NOMO-1 treated with dmso at 0.1 percent for 144 hours (cell line): ENCODE measurements around the gene DPYSL5.
"Not testable (repeated sequence)": the region's sequence is repeated elsewhere in the genome, so short reads cannot be mapped to it uniquely, and the experiment has no call there.

ENCODE experiments used
- DNase-seq: peaks from one replicate; lab custom pipeline; 2025; ENCODE audit not compliant: unreplicated experiment; lab: John Stamatoyannopoulos, UW

The DPYSL5 gene

DNA sequence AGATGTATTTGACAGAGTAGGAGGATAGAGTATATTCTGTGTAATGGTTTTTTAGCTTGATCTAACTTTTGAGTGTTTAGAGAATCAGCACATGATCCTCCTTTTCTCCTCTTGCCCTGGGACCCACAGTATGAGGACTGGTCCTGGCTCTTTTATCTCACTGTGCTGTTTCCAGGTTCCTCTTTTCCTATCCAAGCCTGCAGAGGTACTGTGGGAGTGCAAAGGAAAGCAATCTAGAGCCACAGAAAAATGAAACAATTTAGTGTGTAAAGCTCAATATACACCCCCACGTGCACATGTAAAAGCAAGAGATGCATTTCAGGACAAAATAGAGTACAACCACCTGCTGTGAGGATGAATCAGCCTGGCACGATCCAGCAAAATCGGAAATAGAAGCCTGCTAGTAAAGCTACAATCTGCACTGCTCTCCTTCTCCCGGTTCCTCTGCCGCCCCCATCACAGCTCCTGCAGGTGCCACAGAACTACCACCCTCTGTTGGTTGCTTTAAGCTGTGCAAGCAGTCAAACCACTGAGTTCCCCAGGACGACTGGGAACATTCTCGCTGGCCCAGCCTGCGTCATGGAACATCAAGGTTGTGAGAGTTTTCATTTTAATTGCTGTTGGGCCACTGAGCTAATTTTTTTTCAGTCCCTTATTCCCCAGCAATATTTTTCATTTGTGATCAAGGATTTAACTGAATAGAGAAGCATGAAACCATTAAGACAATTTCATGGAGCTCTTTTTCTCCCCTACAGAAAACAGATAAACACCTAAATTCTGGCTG, 74.7 kb downstream of the DPYSL5 start:
- peak; percentile 49 for DNase-seq

DNA sequence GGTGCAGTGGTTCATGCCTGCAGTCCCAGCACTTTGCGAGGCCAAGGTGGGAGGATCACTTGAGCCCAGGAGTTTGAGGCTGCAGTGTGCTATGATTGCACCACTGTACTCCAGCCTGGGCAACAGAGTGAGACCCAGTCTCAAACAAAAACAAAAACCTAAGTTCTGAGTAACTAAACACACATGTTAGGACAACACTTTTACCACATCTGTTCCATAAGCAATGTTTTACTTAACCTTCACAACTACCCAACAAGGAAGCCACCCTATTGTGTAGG, 75.2 kb downstream of the DPYSL5 start:
- not testable (repeated sequence) for DNase-seq

DNA sequence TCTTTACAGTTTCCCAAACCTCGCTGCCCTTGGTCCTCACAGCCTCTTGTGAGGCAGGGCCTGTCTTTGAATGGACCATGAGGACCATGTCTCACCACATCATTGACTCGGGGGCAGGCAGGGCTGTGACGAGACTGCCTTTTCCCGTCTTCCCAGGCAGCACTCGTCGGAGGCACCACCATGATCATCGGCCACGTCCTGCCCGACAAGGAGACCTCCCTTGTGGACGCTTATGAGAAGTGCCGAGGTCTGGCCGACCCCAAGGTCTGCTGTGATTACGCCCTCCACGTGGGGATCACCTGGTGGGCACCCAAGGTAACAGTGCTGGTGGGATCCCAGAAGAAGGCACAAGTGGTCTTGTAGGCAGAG, 76.8 kb downstream of the DPYSL5 start:
- no peak for DNase-seq

DNA sequence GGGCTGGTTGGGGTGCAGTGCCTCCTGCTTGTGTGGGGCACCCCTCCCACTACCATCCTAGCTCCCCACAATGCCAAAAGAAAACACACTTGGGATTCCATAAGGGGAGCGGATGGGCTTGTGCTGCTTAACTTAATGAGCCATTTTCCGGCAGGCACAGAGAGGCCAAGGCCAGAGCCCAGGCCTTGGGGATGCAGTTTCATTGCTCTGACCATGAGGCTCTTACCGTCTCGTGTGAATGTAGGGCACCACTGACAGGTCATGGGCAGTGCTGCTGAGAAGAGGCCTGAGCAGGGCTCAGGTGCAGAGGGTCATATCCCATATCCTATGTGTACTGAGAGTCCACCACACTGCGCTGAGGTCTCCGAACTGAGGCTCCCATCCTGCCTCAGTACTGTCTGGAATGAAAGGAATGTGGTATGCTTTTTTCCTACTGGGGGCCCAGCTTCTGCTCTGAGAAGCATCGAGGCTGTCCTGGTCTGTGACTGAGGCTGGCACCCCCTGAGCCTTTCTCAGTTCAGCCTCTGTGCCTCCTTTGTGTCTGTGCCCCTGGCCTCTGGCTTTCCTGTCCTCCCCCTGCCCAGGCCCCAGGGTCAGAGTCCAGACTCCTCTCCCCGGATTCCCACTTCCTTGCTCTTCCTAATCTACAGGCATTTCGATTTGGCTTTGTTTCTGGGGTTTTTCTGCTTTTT, 77.3 kb downstream of the DPYSL5 start:
- DNase-seq: no peak

GRCh38 chr2:26927221-26927620, 79.3 kb downstream of the DPYSL5 start:
- DNase-seq: no peak

DNA sequence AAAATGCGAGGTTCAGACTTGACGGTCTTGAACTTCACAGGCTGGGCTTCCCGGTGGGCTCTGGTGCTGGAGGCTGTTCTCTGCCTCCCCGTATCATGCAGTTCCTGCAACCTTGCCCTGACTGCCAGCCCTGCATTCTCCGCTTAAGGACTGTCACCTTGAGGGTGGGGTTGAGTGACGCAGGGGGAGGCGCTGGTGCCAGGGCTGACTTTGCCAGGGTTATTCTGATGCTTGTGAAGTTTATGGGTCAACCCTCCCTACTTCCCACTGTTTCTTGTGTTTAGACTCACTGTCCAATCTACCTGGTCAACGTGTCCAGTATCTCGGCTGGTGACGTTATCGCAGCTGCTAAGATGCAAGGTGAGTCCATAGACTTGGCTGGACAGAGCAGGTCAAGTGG, 85.0 kb downstream of the DPYSL5 start:
- DNase-seq: no peak

GRCh38 chr2:26933431-26934334, 85.8 kb downstream of the DPYSL5 start:
- no peak for DNase-seq

GRCh38 chr2:26934335-26934724, 86.4 kb downstream of the DPYSL5 start:
- DNase-seq: no peak

- no peak for DNase-seq
Measured at GRCh38 chr2:26934985-26935384, 87.1 kb downstream of the DPYSL5 start.

DNA sequence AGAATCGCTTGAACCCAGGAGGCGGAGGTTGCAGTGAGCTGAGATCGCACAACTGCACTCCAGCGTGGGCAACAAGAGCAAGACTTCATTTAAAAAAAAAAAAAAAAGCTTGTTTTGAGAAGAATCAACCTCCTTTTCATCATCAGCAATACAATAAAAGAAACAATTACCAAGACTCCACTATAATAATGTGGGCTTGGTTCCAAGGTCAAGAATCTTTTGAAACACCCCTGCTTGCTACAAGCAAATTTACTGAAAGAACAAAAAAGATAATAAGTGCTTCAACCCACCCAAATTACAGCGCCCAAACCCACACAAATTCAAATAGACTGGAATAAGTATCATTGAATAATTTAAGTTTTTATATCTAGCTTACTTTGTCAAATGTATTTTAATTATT, 88.9 kb downstream of the DPYSL5 start:
- DNase-seq: no peak

DNA sequence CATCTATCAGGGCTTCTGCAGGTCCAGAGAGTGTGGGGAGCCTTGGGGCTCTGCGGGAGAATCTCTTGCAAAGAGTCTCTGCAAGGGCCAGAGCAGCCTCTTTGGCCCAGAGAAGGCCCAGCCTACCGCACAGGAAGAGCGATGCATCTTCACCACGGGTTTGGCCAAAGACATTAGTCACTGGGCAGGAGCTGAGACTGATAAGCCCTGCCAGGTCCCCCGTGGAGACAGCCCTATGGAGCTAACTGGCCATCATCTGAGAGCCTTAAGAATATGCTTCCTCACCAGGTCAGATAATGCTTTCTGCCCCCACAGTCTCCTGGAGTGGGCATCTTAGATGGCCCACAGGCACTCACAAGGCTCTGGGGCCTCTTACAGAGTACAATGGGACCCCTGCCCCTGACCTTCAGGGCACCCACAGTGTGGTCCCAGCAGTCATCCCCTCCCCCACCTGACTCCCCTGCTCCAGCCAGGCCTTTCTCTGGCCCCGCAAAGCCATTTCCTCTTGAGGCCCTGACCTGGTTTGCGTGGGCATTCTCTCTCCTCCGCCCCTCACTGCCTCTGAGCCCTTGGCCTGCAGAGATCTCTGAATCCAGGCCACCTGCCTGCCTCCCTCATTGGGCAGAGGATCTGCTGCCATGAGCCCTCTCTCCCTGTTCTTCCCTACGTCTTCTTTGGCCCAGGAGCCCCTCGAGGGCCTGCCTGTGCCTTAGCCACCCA, 90.6 kb downstream of the DPYSL5 start:
- no peak for DNase-seq

DNA sequence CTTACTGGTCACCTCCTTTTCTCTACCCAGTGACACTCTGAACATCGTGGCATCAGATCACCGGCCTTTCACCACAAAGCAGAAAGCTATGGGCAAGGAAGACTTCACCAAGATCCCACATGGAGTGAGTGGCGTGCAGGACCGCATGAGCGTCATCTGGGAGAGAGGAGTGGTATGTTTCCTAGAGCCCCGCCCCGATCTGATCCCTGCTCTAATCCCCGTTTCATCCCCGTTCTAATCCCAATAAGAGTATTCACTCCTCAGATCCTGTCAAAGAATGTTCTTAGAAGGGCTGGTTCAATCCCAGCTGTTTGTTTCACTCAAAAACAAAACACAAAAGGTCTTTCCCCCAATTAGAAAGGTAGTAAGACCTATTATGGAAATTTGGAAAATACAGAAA, 92.1 kb downstream of the DPYSL5 start:
- no peak for DNase-seq

DNA sequence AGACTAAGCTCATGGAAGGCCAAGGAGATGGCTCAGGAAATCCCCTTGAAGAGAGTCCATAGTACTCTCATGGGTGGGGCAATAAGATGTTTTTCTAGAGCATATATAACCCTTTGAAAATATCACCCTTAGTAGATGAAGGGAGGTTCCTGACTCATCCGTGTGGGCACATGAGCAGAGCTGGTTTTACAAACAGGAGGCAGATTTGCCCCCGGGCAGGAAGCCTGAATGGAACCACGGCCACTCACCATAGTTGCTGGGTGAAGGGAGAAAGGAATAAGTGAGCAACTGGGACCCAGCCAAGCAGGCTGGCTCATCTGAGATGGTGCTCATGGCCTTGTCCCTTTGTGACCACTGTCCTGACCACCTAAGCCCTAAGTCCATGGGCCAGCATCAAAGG, 93.6 kb downstream of the DPYSL5 start:
- DNase-seq: no peak

GRCh38 chr2:26942543-26943295, 94.8 kb downstream of the DPYSL5 start:
- DNase-seq: peak; percentile 31

- no peak for DNase-seq
Measured at GRCh38 chr2:26945991-26946750, 98.2 kb downstream of the DPYSL5 start.

- DNase-seq: no peak
Measured at GRCh38 chr2:26946841-26947784, 99.2 kb downstream of the DPYSL5 start.

GRCh38 chr2:26948800-26949199, 100.9 kb downstream of the DPYSL5 start:
- no peak for DNase-seq

GRCh38 chr2:26950246-26950645, 102.3 kb downstream of the DPYSL5 start:
- DNase-seq: no peak

GRCh38 chr2:26951236-26951635, 103.3 kb downstream of the DPYSL5 start:
- no peak for DNase-seq
